ENCODE measurements around the gene CNTNAP4. TPM values are rescaled to one million over a fixed set of nuclear protein-coding genes. Genes with fewer than 3 reads are reported as not detected.

Gene CNTNAP4
- polyA plus RNA-seq, 2 donors, result not detected

- H3K4me1 ChIP-seq (ENCODE audit: control insufficient read depth in 2 of 2, insufficient read depth in 2 of 2, low read length in 1 of 2), result no peaks in the 10 kb centered on the region
- H3K27ac ChIP-seq (ENCODE audit: low read depth in 2 of 2, low read length in 1 of 2), result no peak overlapping the region
- H3K4me3 ChIP-seq (ENCODE audit: low read depth in 1 of 2, low read length in 2 of 2), result no peak overlapping the region
- WGBS, 2 donors, result 67 to 71% methylated on average over 2 of the region's 2 CpGs
- peaks cover 0 to 3% of the 10 kb centered on the region in 2 donors for H3K9me3 ChIP-seq (ENCODE audit: control insufficient read depth in 2 of 2, insufficient read depth in 1 of 2, low read depth in 1 of 2, low read length in 1 of 2)
- H3K36me3 ChIP-seq (ENCODE audit: control insufficient read depth in 2 of 2, insufficient read depth in 2 of 2, low read length in 1 of 2), result no peaks in the 10 kb centered on the region
- H3K27me3 ChIP-seq (ENCODE audit: control insufficient read depth in 1 of 2, insufficient read depth in 2 of 2, low read length in 2 of 2), result no peaks in the 10 kb centered on the region
Observed at GRCh38 chr16:76459111-76459510, 181.9 kb downstream of the CNTNAP4 start.

DNA sequence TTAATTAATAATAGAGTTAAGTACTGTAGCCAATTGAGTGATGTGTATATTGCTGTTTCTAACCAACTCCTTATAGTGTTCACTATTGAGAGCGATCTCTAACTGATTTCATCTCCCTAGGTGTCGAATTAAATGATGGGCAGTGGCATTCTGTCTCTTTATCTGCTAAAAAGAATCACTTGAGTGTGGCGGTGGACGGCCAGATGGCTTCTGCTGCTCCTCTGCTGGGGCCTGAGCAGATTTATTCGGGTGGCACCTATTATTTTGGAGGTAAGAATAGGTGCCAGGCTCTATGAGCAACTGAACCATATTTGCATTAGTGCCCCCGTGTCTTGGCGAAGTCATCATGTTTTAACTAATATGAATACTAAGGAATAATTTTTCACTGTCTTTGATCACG is 184.6 kb downstream of the CNTNAP4 start:
- Histone ChIP-seq H3K36me3 (ENCODE audit: control insufficient read depth in 2 of 2, insufficient read depth in 2 of 2, low read length in 1 of 2) (no peaks in the 10 kb centered on the region), H3K4me3 (ENCODE audit: low read depth in 1 of 2, low read length in 2 of 2) (no peak overlapping the region), H3K9me3 (ENCODE audit: control insufficient read depth in 2 of 2, insufficient read depth in 1 of 2, low read depth in 1 of 2, low read length in 1 of 2) (peaks cover 0 to 3% of the 10 kb centered on the region in 2 donors), H3K27me3 (ENCODE audit: control insufficient read depth in 1 of 2, insufficient read depth in 2 of 2, low read length in 2 of 2) (no peaks in the 10 kb centered on the region), H3K4me1 (ENCODE audit: control insufficient read depth in 2 of 2, insufficient read depth in 2 of 2, low read length in 1 of 2) (no peaks in the 10 kb centered on the region), H3K27ac (ENCODE audit: low read depth in 2 of 2, low read length in 1 of 2) (no peak overlapping the region)
- 68 to 71% methylated on average over 8 of the region's 8 CpGs for WGBS, 2 donors

- H3K36me3 ChIP-seq (ENCODE audit: control insufficient read depth in 2 of 2, insufficient read depth in 2 of 2, low read length in 1 of 2), result no peaks in the 10 kb centered on the region
- WGBS, 2 donors, result 68 to 78% methylated on average over 3 of the region's 3 CpGs
- H3K4me1 ChIP-seq (ENCODE audit: control insufficient read depth in 2 of 2, insufficient read depth in 2 of 2, low read length in 1 of 2), result no peaks in the 10 kb centered on the region
- H3K9me3 ChIP-seq (ENCODE audit: control insufficient read depth in 2 of 2, insufficient read depth in 1 of 2, low read depth in 1 of 2, low read length in 1 of 2), result no peaks in the 10 kb centered on the region
- no peaks in the 10 kb centered on the region for H3K27me3 ChIP-seq (ENCODE audit: control insufficient read depth in 1 of 2, insufficient read depth in 2 of 2, low read length in 2 of 2)
- no peak overlapping the region for H3K4me3 ChIP-seq (ENCODE audit: low read depth in 1 of 2, low read length in 2 of 2)
- no peak overlapping the region for H3K27ac ChIP-seq (ENCODE audit: low read depth in 2 of 2, low read length in 1 of 2)
Observed at GRCh38 chr16:76464955-76465620, 187.9 kb downstream of the CNTNAP4 start.

- no peak overlapping the region for H3K4me3 ChIP-seq (ENCODE audit: low read depth in 1 of 2, low read length in 2 of 2)
- no peaks in the 10 kb centered on the region for H3K4me1 ChIP-seq (ENCODE audit: control insufficient read depth in 2 of 2, insufficient read depth in 2 of 2, low read length in 1 of 2)
- H3K27ac ChIP-seq (ENCODE audit: low read depth in 2 of 2, low read length in 1 of 2), result no peak overlapping the region
- no peaks in the 10 kb centered on the region for H3K36me3 ChIP-seq (ENCODE audit: control insufficient read depth in 2 of 2, insufficient read depth in 2 of 2, low read length in 1 of 2)
- H3K27me3 ChIP-seq (ENCODE audit: control insufficient read depth in 1 of 2, insufficient read depth in 2 of 2, low read length in 2 of 2), result no peaks in the 10 kb centered on the region
- no peaks in the 10 kb centered on the region for H3K9me3 ChIP-seq (ENCODE audit: control insufficient read depth in 2 of 2, insufficient read depth in 1 of 2, low read depth in 1 of 2, low read length in 1 of 2)
Observed at GRCh38 chr16:76466871-76467270, 189.7 kb downstream of the CNTNAP4 start.

- Histone ChIP-seq H3K4me3 (ENCODE audit: low read depth in 1 of 2, low read length in 2 of 2) (no peak overlapping the region), H3K27ac (ENCODE audit: low read depth in 2 of 2, low read length in 1 of 2) (no peak overlapping the region), H3K4me1 (ENCODE audit: control insufficient read depth in 2 of 2, insufficient read depth in 2 of 2, low read length in 1 of 2) (no peaks in the 10 kb centered on the region), H3K36me3 (ENCODE audit: control insufficient read depth in 2 of 2, insufficient read depth in 2 of 2, low read length in 1 of 2) (no peaks in the 10 kb centered on the region), H3K27me3 (ENCODE audit: control insufficient read depth in 1 of 2, insufficient read depth in 2 of 2, low read length in 2 of 2) (no peaks in the 10 kb centered on the region), H3K9me3 (ENCODE audit: control insufficient read depth in 2 of 2, insufficient read depth in 1 of 2, low read depth in 1 of 2, low read length in 1 of 2) (no peaks in the 10 kb centered on the region)
- 51 to 72% methylated on average over 2 of the region's 2 CpGs for WGBS, 2 donors
Observed at GRCh38 chr16:76474048-76474447, 196.8 kb downstream of the CNTNAP4 start.

DNA sequence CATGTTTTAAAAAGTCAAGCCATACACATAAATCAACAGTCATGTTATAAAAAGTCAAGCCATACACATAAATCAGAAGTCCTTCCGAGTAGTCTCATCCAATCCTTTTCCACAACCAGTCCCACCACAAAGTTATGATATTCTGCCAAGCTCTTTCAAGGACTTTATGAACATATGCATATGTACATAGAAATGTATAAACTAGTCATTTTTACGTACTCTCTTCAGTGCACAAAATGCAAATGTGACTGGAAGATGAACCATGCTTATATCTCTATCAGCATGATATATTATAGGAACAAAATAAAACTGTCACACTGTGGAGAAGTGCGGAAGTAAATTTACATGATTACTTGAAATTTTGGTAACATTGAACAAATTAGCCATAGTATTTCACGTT is 200.9 kb downstream of the CNTNAP4 start:
- WGBS, 2 donors, result 63 to 70% methylated on average over 4 of the region's 4 CpGs
- H3K27me3 ChIP-seq (ENCODE audit: control insufficient read depth in 1 of 2, insufficient read depth in 2 of 2, low read length in 2 of 2), result no peaks in the 10 kb centered on the region
- H3K36me3 ChIP-seq (ENCODE audit: control insufficient read depth in 2 of 2, insufficient read depth in 2 of 2, low read length in 1 of 2), result no peaks in the 10 kb centered on the region

GRCh38 chr16:76483307-76483909 is 206.2 kb downstream of the CNTNAP4 start:
- 73 to 75% methylated on average over 8 of the region's 8 CpGs for WGBS, 2 donors

More for the DNA sequence above, 200.9 kb downstream of the CNTNAP4 start:
- Histone ChIP-seq H3K9me3 (ENCODE audit: control insufficient read depth in 2 of 2, insufficient read depth in 1 of 2, low read depth in 1 of 2, low read length in 1 of 2) (no peaks in the 10 kb centered on the region), H3K27ac (ENCODE audit: low read depth in 2 of 2, low read length in 1 of 2) (no peak overlapping the region), H3K4me1 (ENCODE audit: control insufficient read depth in 2 of 2, insufficient read depth in 2 of 2, low read length in 1 of 2) (no peaks in the 10 kb centered on the region), H3K4me3 (ENCODE audit: low read depth in 1 of 2, low read length in 2 of 2) (no peak overlapping the region)

DNA sequence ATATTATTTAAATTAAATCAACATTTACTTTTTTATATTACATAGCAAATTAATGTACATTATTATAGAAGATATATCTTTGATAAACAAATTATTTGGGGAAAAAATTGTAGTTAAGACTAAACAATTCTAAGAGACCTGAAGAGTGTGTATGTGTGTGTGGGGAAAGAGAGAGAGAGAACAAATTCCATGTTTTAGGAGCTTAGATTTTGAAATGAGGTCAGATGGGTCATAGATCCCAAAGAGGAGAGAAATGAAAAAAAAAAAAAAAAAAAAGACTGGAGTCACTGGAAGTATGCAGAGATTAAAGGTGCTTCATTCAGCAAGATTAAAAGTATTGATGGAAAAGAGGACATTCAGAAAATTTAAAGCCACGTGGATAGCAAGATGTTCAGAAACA is 206.8 kb downstream of the CNTNAP4 start:
- no peaks in the 10 kb centered on the region for H3K27me3 ChIP-seq (ENCODE audit: control insufficient read depth in 1 of 2, insufficient read depth in 2 of 2, low read length in 2 of 2)
- no peaks in the 10 kb centered on the region for H3K9me3 ChIP-seq (ENCODE audit: control insufficient read depth in 2 of 2, insufficient read depth in 1 of 2, low read depth in 1 of 2, low read length in 1 of 2)
- WGBS, 2 donors, result 51 to 57% methylated on average over 1 of the region's 1 CpG
- H3K27ac ChIP-seq (ENCODE audit: low read depth in 2 of 2, low read length in 1 of 2), result no peak overlapping the region
- no peaks in the 10 kb centered on the region for H3K36me3 ChIP-seq (ENCODE audit: control insufficient read depth in 2 of 2, insufficient read depth in 2 of 2, low read length in 1 of 2)
- H3K4me3 ChIP-seq (ENCODE audit: low read depth in 1 of 2, low read length in 2 of 2), result no peak overlapping the region
- H3K4me1 ChIP-seq (ENCODE audit: control insufficient read depth in 2 of 2, insufficient read depth in 2 of 2, low read length in 1 of 2), result no peaks in the 10 kb centered on the region

More at GRCh38 chr16:76483307-76483909, 206.2 kb downstream of the CNTNAP4 start:
- Histone ChIP-seq H3K27ac (ENCODE audit: low read depth in 2 of 2, low read length in 1 of 2) (no peak overlapping the region), H3K4me3 (ENCODE audit: low read depth in 1 of 2, low read length in 2 of 2) (no peak overlapping the region), H3K36me3 (ENCODE audit: control insufficient read depth in 2 of 2, insufficient read depth in 2 of 2, low read length in 1 of 2) (no peaks in the 10 kb centered on the region), H3K9me3 (ENCODE audit: control insufficient read depth in 2 of 2, insufficient read depth in 1 of 2, low read depth in 1 of 2, low read length in 1 of 2) (no peaks in the 10 kb centered on the region), H3K4me1 (ENCODE audit: control insufficient read depth in 2 of 2, insufficient read depth in 2 of 2, low read length in 1 of 2) (no peaks in the 10 kb centered on the region), H3K27me3 (ENCODE audit: control insufficient read depth in 1 of 2, insufficient read depth in 2 of 2, low read length in 2 of 2) (no peaks in the 10 kb centered on the region)

DNA sequence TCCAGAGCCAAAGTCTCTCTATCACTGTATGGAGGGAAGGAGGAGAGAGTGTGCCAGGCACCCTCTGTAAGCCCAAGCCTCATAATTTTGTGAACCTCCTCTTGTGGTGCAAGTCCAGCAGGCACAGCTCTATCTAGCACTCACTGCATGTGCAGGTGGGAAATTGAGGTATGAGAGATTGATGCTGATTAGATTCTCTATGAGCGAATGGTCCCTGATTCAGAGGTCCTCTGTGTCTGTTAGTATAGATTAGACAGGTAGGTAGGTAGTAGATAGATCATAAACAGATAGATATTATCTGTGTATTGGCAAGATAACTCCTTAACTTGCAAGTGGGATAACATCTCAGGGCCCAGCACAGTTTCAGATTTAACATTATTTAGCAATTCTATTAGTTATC is 209.5 kb downstream of the CNTNAP4 start:
- no peak overlapping the region for H3K27ac ChIP-seq (ENCODE audit: low read depth in 2 of 2, low read length in 1 of 2)
- no peaks in the 10 kb centered on the region for H3K9me3 ChIP-seq (ENCODE audit: control insufficient read depth in 2 of 2, insufficient read depth in 1 of 2, low read depth in 1 of 2, low read length in 1 of 2)
- no peaks in the 10 kb centered on the region for H3K4me1 ChIP-seq (ENCODE audit: control insufficient read depth in 2 of 2, insufficient read depth in 2 of 2, low read length in 1 of 2)
- 80 to 93% methylated on average over 1 of the region's 1 CpG for WGBS, 2 donors
- H3K36me3 ChIP-seq (ENCODE audit: control insufficient read depth in 2 of 2, insufficient read depth in 2 of 2, low read length in 1 of 2), result no peaks in the 10 kb centered on the region
- H3K4me3 ChIP-seq (ENCODE audit: low read depth in 1 of 2, low read length in 2 of 2), result no peak overlapping the region
- no peaks in the 10 kb centered on the region for H3K27me3 ChIP-seq (ENCODE audit: control insufficient read depth in 1 of 2, insufficient read depth in 2 of 2, low read length in 2 of 2)
